Esophagus muscularis mucosa (tissue), 4 donors: ENCODE data around the gene MED25. TPM values are rescaled to one million over a fixed set of nuclear protein-coding genes. Genes with fewer than 3 reads are reported as not detected.
A peak's percentile ranks its signal among the peaks of the same experiment; 100 is the strongest.

Experiments used
- DNase-seq: peaks from one replicate; pipeline ENCODE4 v3.0.0-alpha.2; 2017; ENCODE audit errors: extremely low spot score
- H3K27ac ChIP-seq, 4 donors: fragments of 200-600 bp; sonication (generic); replicated peaks in 1 of 4; 1 replicate in 3 of 4; 2 replicates in 1 of 4; pipeline ENCODE4 v1.5.1; 2016 to 2019; ENCODE audit warnings: mild to moderate bottlenecking in 1 of 4
- H3K27me3 ChIP-seq, 4 donors: fragments of 200-600 bp; sonication (generic); one replicate each; pipeline versions ENCODE4 v1.5.1 to v1.6.0; 2016 to 2019
- H3K36me3 ChIP-seq, 4 donors: fragments of 200-600 bp; sonication (generic); one replicate each; pipeline ENCODE4 v1.5.1; 2016 to 2019
- H3K4me1 ChIP-seq, 4 donors: fragments of 200-600 bp; sonication (generic); one replicate each; pipeline ENCODE4 v1.5.1; 2016 to 2019
- H3K4me3 ChIP-seq, 4 donors: fragments of 200-600 bp; sonication (generic); 1 replicate in 2 of 4; 2 replicates in 2 of 4; pipeline ENCODE4 v1.5.1; 2016 to 2019; ENCODE audit warnings: mild to moderate bottlenecking in 4 of 4, moderate library complexity in 1 of 4
- H3K9me3 ChIP-seq, 4 donors: fragments of 200-600 bp; sonication (generic); 1 replicate in 3 of 4; 2 replicates in 1 of 4; pipeline ENCODE4 v1.5.1; 2016 to 2019
- CTCF ChIP-seq, 3 experiments: fragments of 200-600 bp in 2 of 3; fragments of 450-650 bp in 1 of 3; sonication (generic) in 2 of 3; IDR thresholded peaks; one replicate each; pipeline ENCODE4 v1.5.1; 2017 to 2019; ENCODE audit warnings: antibody characterized with exemption in 3 of 3, mild to moderate bottlenecking in 2 of 3, moderate library complexity in 1 of 3
- EP300 ChIP-seq: sonication (generic); formaldehyde crosslinking; IDR thresholded peaks from one replicate; pipeline ENCODE4 v1.6.1; 2017; ENCODE audit warnings: antibody characterized with exemption
- POLR2A ChIP-seq: fragments of 450-650 bp; IDR thresholded peaks from one replicate; pipeline ENCODE4 v1.6.1; 2017; ENCODE audit warnings: antibody characterized with exemption, moderate library complexity, mild to moderate bottlenecking, low read depth
- POLR2AphosphoS5 ChIP-seq, 2 donors: sonication (generic); formaldehyde crosslinking; IDR thresholded peaks; one replicate each; pipeline ENCODE4 v1.6.1; 2017; ENCODE audit warnings: antibody characterized with exemption in 2 of 2
- WGBS: methylation state at CpG from one replicate; pipeline ENCODE4 v1.1.5; 2018; 5-methylcytosine and 5-hydroxymethylcytosine counted together
- intact Hi-C: fragments of 100-400 bp; cut with DNase I; formaldehyde crosslinking; loops from one replicate; pipeline ENCODE4 v1.15.1; 2023
- total RNA-seq, 4 donors: library from RNA; depleted of rRNA; stranded (reverse); fragments of >200 nt; gene quantifications; one replicate each; pipeline versions ENCODE4 v1.1.0 to v1.2.1, GENCODE V29; 2016

The MED25 gene
- total RNA-seq, 4 donors from 2014 or later: 22.5 to 36.0 (median 34.1) TPM

GRCh38 chr19:49870309-49870901, 52.3 kb downstream of the MED25 start:
- no peak for DNase-seq
- peaks cover 0 to 35% (median 23%) of the 10 kb centered on the region in 4 donors for H3K36me3 ChIP-seq
- TF ChIP-seq POLR2A (no peak), EP300 (no peak), CTCF (IDR thresholded peaks at IDR 0.05) (no peak), POLR2AphosphoS5 (IDR thresholded peaks at IDR 0.05) (no peak)
- H3K9me3 ChIP-seq: no peaks in the 10 kb centered on the region
- peaks cover 44 to 81% (median 61%) of the 10 kb centered on the region in 4 donors for H3K4me1 ChIP-seq
- peak overlapping the region; percentile 59 to 64 (median 60) for H3K4me3 ChIP-seq
- intact Hi-C loops: no loop called here
- peak overlapping the region; percentile 89 to 95 (median 92) for H3K27ac ChIP-seq
- no peaks in the 10 kb centered on the region for H3K27me3 ChIP-seq
- 79% methylated on average over 10 of the region's 15 CpGs for WGBS

- 87% methylated on average over 15 of the region's 17 CpGs for WGBS
- DNase-seq: no peak
- H3K4me3 ChIP-seq: no peak overlapping the region
- peak overlapping the region in 2 of 4 donors; percentile 7 to 90 for H3K27ac ChIP-seq
- intact Hi-C loops: no loop called here
- H3K27me3 ChIP-seq: no peaks in the 10 kb centered on the region
- H3K36me3 ChIP-seq: peaks cover 0 to 35% (median 23%) of the 10 kb centered on the region in 4 donors
- peaks cover 38 to 76% (median 56%) of the 10 kb centered on the region in 4 donors for H3K4me1 ChIP-seq
- H3K9me3 ChIP-seq: no peaks in the 10 kb centered on the region
- TF ChIP-seq EP300 (no peak), POLR2AphosphoS5 (IDR thresholded peaks at IDR 0.05) (no peak), POLR2A (no peak), CTCF (IDR thresholded peaks at IDR 0.05) (no peak)
These were observed 53.4 kb downstream of the MED25 start for GRCh38 chr19:49871349-49871985.

- no peak for DNase-seq
- H3K27ac ChIP-seq: peak overlapping the region in 1 of 4 donors; percentile 8
- WGBS: 77% methylated on average over 22 of the region's 27 CpGs
- peaks cover 34 to 70% (median 51%) of the 10 kb centered on the region in 4 donors for H3K4me1 ChIP-seq
- peaks cover 0 to 35% (median 23%) of the 10 kb centered on the region in 4 donors for H3K36me3 ChIP-seq
- intact Hi-C loops: no loop called here
- no peaks in the 10 kb centered on the region for H3K27me3 ChIP-seq
- H3K4me3 ChIP-seq: no peak overlapping the region
- no peak for TF ChIP-seq EP300
- TF ChIP-seq POLR2AphosphoS5 (IDR thresholded peaks at IDR 0.05): no peak
- TF ChIP-seq POLR2A: no peak
- TF ChIP-seq CTCF (IDR thresholded peaks at IDR 0.05): no peak
- no peaks in the 10 kb centered on the region for H3K9me3 ChIP-seq
These were observed 54.4 kb downstream of the MED25 start for GRCh38 chr19:49872245-49873128.

- intact Hi-C loops: no loop called here
- Histone ChIP-seq H3K4me3 (no peak overlapping the region), H3K9me3 (no peaks in the 10 kb centered on the region), H3K4me1 (peaks cover 31 to 67% (median 47%) of the 10 kb centered on the region in 4 donors), H3K27me3 (no peaks in the 10 kb centered on the region), H3K27ac (no peak overlapping the region), H3K36me3 (peaks cover 0 to 35% (median 23%) of the 10 kb centered on the region in 4 donors)
- no peak for DNase-seq
- 88% methylated on average over 23 of the region's 29 CpGs for WGBS
- TF ChIP-seq EP300: no peak
- no peak for TF ChIP-seq POLR2AphosphoS5 (IDR thresholded peaks at IDR 0.05)
These were observed 55.0 kb downstream of the MED25 start for GRCh38 chr19:49873129-49873521.

GRCh38 chr19:49873834-49874233, 55.7 kb downstream of the MED25 start:
- Histone ChIP-seq H3K27ac (no peak overlapping the region), H3K9me3 (no peaks in the 10 kb centered on the region), H3K4me3 (no peak overlapping the region), H3K27me3 (no peaks in the 10 kb centered on the region), H3K36me3 (peaks cover 0 to 39% (median 26%) of the 10 kb centered on the region in 4 donors), H3K4me1 (peaks cover 31 to 67% (median 47%) of the 10 kb centered on the region in 4 donors)
- intact Hi-C loops: no loop called here
- WGBS: 88% methylated on average over 10 of the region's 10 CpGs
- no peak for DNase-seq
- TF ChIP-seq CTCF (IDR thresholded peaks at IDR 0.05) (no peak), POLR2AphosphoS5 (IDR thresholded peaks at IDR 0.05) (no peak), POLR2A (no peak), EP300 (no peak)
